Stomach (tissue), 9 donors: ENCODE results near the gene IRS2. TPM values are rescaled to one million over a fixed set of nuclear protein-coding genes. Genes with fewer than 3 reads are reported as not detected.
"Not testable (repeated sequence)": the region's sequence is repeated elsewhere in the genome, so short reads cannot be mapped to it uniquely, and the experiment has no call there.

Experiments
- DNase-seq, 2 donors: peaks; one replicate each; pipeline versions ENCODE4 v3.0.0 to v3.0.0-alpha.2; 2013 to 2019
- H3K27ac ChIP-seq, 5 donors: fragments of 200-600 bp in 4 of 5; sonication (generic) in 4 of 5; one replicate each; pipeline ENCODE4 v1.5.1; 2013 to 2019; ENCODE audit warnings: mild to moderate bottlenecking in 1 of 5, moderate library complexity in 1 of 5
- H3K27me3 ChIP-seq, 3 donors: fragments of 200-600 bp; sonication (generic); one replicate each; pipeline ENCODE4 v1.5.1; 2017 to 2019; ENCODE audit warnings: mixed run types in 1 of 3
- H3K36me3 ChIP-seq, 4 donors: fragments of 200-600 bp; sonication (generic); 1 replicate in 3 of 4; 2 replicates in 1 of 4; pipeline ENCODE4 v1.5.1; 2016 to 2019
- H3K4me1 ChIP-seq, 4 donors: fragments of 200-600 bp; sonication (generic); one replicate each; pipeline ENCODE4 v1.5.1; 2016 to 2019
- H3K4me3 ChIP-seq, 4 donors: fragments of 200-600 bp; sonication (generic) in 3 of 4; one replicate each; pipeline ENCODE4 v1.5.1; 2016 to 2019; ENCODE audit warnings: mild to moderate bottlenecking in 1 of 4
- H3K9me3 ChIP-seq, 4 donors: fragments of 200-600 bp; sonication (generic); one replicate each; pipeline ENCODE4 v1.5.1; 2016 to 2019
- CTCF ChIP-seq, 7 experiments: fragments of 450-650 bp in 4 of 7; fragments of 200-600 bp in 3 of 7; sonication (generic) in 3 of 7; IDR thresholded peaks; one replicate each; pipeline ENCODE4 v1.5.1; 2016 to 2019; ENCODE audit warnings: antibody characterized with exemption in 7 of 7, control low read depth in 2 of 7, mild to moderate bottlenecking in 1 of 7
- EP300 ChIP-seq: sonication (generic); formaldehyde crosslinking; IDR thresholded peaks from one replicate; pipeline ENCODE4 v1.6.1; 2017; ENCODE audit warnings: antibody characterized with exemption
- POLR2A ChIP-seq, 4 donors: fragments of 450-650 bp; IDR thresholded peaks; one replicate each; pipeline ENCODE4 v1.6.1; 2016; ENCODE audit warnings: antibody characterized with exemption in 4 of 4, control low read depth in 2 of 4, mild to moderate bottlenecking in 1 of 4, moderate library complexity in 1 of 4
- POLR2AphosphoS5 ChIP-seq, 3 donors: sonication (generic); formaldehyde crosslinking; IDR thresholded peaks; one replicate each; pipeline ENCODE4 v1.6.1; 2016; ENCODE audit warnings: antibody characterized with exemption in 3 of 3
- WGBS, 5 donors: extraction: QIAGEN DNeasy Blood & Tissue Kit in 3 of 5; methylation state at CpG; one replicate each; pipeline versions ENCODE4 v1.1.5 to v1.1.7; 2013 to 2018; 5-methylcytosine and 5-hydroxymethylcytosine counted together
- intact Hi-C: fragments of 100-400 bp; cut with DNase I; formaldehyde crosslinking; loops from one replicate; pipeline ENCODE4 v1.15.1; 2023; ENCODE audit warnings: low total_unique reads
- polyA plus RNA-seq, 3 donors: library from polyadenylated mRNA; stranded (reverse); fragments of 200-250 nt; gene quantifications; one replicate each; pipeline ENCODE4 v1.2.3, GENCODE V29; 2013
- total RNA-seq, 5 donors: library from RNA; depleted of rRNA; stranded (reverse); fragments of >200 nt; gene quantifications; one replicate each; pipeline versions ENCODE4 v1.1.0 to v1.2.3, GENCODE V29; 2014 to 2016
- donor health status: healthy with polysubstance abuse.
- donor health status: Bipolar disorder and iron deficiency.
- donor health status: healthy.

Gene IRS2
- total and polyA plus RNA-seq, 8 donors: 2.7 to 24.1 (median 11.4) TPM

GRCh38 chr13:109833071-109833470 is 46.7 kb upstream of the IRS2 start:
- H3K4me3 ChIP-seq: no peak overlapping the region
- intact Hi-C loops: no loop called here
- WGBS, 5 donors: 84 to 90% (median 88%) methylated on average over 5 of the region's 5 CpGs
- DNase-seq: no peak
- no peaks in the 10 kb centered on the region for H3K36me3 ChIP-seq
- no peak overlapping the region for H3K27ac ChIP-seq
- H3K27me3 ChIP-seq: peaks cover 0 to 6% (median 0%) of the 10 kb centered on the region in 3 donors
- H3K4me1 ChIP-seq: peaks cover 0 to 14% (median 3%) of the 10 kb centered on the region in 4 donors
- TF ChIP-seq POLR2AphosphoS5 (IDR thresholded peaks at IDR 0.05) (no peak), CTCF (IDR thresholded peaks at IDR 0.05) (no peak), POLR2A (IDR thresholded peaks at IDR 0.05) (no peak), EP300 (no peak)
- H3K9me3 ChIP-seq: no peaks in the 10 kb centered on the region

GRCh38 chr13:109828591-109829316 is 42.4 kb upstream of the IRS2 start:
- DNase-seq, H3K27me3 ChIP-seq, H3K9me3 ChIP-seq, H3K27ac ChIP-seq, intact Hi-C loops, H3K4me3 ChIP-seq, H3K4me1 ChIP-seq, H3K36me3 ChIP-seq: not testable (repeated sequence)
- 86 to 90% (median 89%) methylated on average over 11 of the region's 11 CpGs for WGBS, 5 donors

GRCh38 chr13:109823201-109823600 is 36.8 kb upstream of the IRS2 start:
- DNase-seq, H3K9me3 ChIP-seq, intact Hi-C loops, H3K36me3 ChIP-seq, H3K4me1 ChIP-seq, H3K27me3 ChIP-seq, H3K27ac ChIP-seq, H3K4me3 ChIP-seq: not testable (repeated sequence)
- WGBS, 5 donors: 89 to 93% (median 92%) methylated on average over 6 of the region's 6 CpGs

GRCh38 chr13:109821103-109821502 is 34.7 kb upstream of the IRS2 start:
- intact Hi-C loops: no loop called here
- peaks cover 0 to 4% (median 0%) of the 10 kb centered on the region in 4 donors for H3K4me1 ChIP-seq
- 27 to 42% (median 30%) methylated on average over 3 of the region's 3 CpGs for WGBS, 5 donors
- peaks cover 0 to 3% (median 2%) of the 10 kb centered on the region in 4 donors for H3K9me3 ChIP-seq
- H3K36me3 ChIP-seq: no peaks in the 10 kb centered on the region
- H3K4me3 ChIP-seq: no peak overlapping the region
- peaks cover 0 to 10% (median 0%) of the 10 kb centered on the region in 3 donors for H3K27me3 ChIP-seq
- TF ChIP-seq POLR2A (IDR thresholded peaks at IDR 0.05) (no peak), POLR2AphosphoS5 (IDR thresholded peaks at IDR 0.05) (no peak), EP300 (no peak), CTCF (IDR thresholded peaks at IDR 0.05) (no peak)
- no peak overlapping the region for H3K27ac ChIP-seq
- DNase-seq: no peak

- Histone ChIP-seq H3K4me3 (no peak overlapping the region), H3K4me1 (peaks cover 0 to 4% (median 0%) of the 10 kb centered on the region in 4 donors), H3K9me3 (peaks cover 0 to 3% (median 2%) of the 10 kb centered on the region in 4 donors), H3K36me3 (no peaks in the 10 kb centered on the region), H3K27ac (no peak overlapping the region), H3K27me3 (peaks cover 0 to 10% (median 0%) of the 10 kb centered on the region in 3 donors)
- intact Hi-C loops: no loop called here
- TF ChIP-seq POLR2AphosphoS5 (IDR thresholded peaks at IDR 0.05) (no peak), POLR2A (IDR thresholded peaks at IDR 0.05) (no peak), CTCF (IDR thresholded peaks at IDR 0.05) (no peak), EP300 (no peak)
- WGBS, 5 donors: 78 to 85% (median 81%) methylated on average over 6 of the region's 6 CpGs
- no peak for DNase-seq
These were observed 33.5 kb upstream of the IRS2 start for GRCh38 chr13:109819874-109820273.
